Activated CD8-positive, alpha-beta memory T cell treated with anti-CD3 and anti-CD28 coated beads, Interleukin-2, amount 50 U/mL, for 48 hours (primary cell): ENCODE results near the gene SMARCA2.

Experiments used
- DNase-seq: peaks from one replicate; pipeline ENCODE4 v3.0.0-alpha.2; 2020

SMARCA2 gene

DNA sequence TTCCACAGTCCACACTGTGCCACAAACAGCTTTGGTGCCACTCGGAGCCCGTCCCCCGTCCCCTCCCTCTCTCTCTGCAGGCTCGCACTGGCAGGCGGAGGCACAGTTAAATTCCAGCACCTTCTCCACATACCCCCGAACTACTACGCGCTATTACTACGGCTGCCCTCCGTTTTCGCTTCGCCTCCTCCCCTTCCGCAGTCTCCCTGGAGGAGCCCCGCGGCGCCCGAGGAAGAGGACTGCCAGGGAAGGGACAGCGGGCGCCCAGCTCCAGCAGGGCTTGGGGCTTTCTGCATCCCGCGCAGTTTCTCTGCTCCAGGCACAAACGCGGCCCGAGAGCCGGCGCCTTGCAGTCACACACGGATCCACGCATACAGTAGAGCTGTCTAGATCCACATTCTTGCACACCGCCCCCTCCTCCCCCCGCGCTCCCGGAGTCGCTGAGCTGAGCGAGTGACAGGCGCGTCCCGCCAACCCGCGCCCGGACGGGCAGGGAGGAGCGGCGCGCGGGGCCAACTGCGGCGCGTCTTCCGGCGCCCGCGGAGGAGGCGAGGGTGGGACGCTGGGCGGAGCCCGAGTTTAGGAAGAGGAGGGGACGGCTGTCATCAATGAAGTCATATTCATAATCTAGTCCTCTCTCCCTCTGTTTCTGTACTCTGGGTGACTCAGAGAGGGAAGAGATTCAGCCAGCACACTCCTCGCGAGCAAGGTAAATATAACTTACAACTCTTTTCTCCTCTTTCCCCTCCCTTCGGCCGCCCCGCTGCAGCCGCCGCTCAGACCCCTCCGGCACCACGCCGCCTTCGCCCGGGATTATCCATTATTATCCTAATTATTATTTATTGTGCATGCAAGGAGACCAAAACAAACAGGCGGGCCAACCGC, at the start of gene SMARCA2:
Gene SMARCA2 (plus strand): TSS at position 652 of the 885 bp plus-strand sequence. CDS start 13,676 bp downstream, outside the sequence.
- DNase-seq: peak; percentile 94

DNA sequence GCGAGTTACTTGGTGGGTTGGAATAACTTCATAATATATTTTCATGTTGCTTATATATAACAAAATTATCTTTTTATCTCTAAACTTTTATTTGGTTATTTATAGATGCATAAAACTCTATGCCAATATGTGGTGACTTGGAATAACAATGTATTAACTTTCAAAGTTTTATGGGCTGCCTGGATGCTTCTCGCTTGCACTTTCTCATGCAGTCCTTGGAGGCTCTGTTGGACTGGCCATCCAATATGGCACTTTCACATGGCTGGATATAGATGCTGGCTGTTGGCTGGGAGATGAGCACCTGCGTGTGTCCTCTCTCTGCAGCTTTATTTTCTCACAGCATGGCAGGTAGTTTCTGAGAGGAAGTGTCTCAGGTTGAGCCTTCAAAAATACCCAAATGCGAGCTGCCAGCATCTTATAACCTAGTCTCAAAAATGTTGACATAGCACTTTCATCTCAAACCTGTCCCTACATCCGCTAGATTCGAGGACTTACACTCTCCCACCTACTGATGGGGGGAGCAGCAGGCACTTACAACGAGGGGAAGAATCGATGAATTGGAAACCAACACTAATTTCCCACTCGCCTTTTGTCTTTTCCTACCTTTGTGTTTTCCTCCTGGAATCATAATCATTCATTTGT, 48.3 kb upstream of the SMARCA2 start:
- DNase-seq: no peak

DNA sequence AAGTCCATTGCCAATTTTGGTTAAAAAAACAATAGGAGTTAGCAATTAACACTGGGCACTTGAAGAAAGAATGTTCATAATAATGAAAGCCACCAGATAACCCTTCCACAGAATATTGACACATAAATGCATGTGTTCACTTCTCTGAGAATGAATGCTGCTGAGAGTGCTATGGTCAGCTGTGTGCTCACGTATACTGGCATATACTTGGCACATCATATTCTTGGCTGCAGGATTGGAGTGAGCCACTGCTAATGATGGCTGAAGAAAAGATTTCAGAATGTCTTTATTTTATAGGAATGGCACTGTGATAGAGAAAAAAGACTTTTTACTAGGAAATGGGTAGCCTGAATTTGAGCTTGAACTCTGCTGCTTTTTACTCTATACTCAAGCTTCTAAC, 46.0 kb upstream of the SMARCA2 start:
- no peak for DNase-seq

DNA sequence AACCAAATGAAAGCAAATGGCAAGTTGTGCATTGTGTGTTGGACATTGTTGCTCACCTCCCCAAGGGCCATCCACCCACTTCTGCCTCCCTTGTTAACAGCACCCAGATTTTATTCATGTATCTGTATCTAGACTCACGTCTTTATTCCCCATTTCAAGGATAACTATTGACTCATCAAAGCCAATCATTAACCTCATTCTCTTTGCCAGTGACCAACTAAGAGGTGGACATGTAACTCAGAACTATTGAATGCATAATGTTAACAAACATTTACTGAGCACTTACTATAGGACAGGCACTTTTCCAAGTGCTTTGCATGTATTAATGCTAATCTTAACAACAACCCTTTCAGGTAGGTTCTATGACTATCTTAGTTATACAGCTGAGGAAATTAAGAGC, 45.2 kb upstream of the SMARCA2 start:
- DNase-seq: no peak

DNA sequence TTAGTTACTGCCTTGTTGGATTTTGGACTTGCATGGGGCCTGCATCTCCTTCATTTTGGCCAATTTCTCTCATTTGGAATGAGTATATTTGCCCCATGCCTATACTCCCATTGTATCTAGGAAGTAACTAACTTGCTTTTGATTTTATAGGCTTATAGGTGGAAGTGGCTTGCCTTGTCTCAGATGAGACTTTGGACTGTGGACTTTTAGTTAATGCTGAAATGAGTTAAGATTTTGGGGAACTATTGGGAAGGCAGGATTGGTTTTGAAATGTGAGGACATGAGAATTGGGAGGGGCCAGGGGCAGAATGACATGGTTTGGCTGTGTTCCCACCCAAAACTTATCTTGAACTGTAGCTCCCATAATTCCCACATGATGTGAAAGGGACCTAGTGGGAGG, 42.5 kb upstream of the SMARCA2 start:
- no peak for DNase-seq

DNA sequence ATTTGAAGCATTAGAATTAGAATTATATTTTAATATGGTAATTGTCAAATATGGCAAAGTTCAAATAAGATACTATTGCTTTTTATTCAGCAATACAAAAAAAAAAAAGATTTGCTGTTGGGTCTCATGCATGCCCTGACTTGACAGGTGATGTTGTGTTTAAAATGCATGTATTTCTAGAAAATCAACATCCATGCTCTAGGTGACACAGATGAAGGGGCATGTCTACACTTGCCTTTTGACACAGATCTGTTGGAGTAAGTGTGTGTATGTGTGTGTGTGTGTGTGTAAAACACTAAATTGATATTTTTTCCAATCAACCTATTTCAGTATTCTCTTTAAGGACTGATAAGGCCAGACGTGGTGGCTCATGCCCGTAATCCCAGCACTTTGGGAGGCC, 38.1 kb upstream of the SMARCA2 start:
- DNase-seq: no peak

DNA sequence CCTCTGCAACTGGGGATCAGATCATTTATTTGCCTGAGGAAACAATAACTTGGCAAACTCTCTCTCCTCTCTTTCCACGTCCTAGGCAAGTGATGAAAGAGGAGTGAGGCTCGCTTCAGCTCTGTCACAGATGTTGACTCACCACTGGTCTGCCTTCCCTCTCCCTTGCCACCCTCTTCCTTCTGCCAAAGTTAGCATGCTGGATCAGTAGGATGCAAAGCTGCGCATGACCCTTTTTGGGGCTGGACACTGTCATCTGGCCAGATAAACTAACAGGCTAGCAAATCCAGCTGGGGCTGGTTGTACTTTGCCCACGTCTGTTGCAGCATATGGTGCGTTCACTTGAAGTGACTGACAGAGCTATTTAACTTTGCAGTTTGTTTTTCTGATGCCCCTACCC, 36.2 kb upstream of the SMARCA2 start:
- no peak for DNase-seq

DNA sequence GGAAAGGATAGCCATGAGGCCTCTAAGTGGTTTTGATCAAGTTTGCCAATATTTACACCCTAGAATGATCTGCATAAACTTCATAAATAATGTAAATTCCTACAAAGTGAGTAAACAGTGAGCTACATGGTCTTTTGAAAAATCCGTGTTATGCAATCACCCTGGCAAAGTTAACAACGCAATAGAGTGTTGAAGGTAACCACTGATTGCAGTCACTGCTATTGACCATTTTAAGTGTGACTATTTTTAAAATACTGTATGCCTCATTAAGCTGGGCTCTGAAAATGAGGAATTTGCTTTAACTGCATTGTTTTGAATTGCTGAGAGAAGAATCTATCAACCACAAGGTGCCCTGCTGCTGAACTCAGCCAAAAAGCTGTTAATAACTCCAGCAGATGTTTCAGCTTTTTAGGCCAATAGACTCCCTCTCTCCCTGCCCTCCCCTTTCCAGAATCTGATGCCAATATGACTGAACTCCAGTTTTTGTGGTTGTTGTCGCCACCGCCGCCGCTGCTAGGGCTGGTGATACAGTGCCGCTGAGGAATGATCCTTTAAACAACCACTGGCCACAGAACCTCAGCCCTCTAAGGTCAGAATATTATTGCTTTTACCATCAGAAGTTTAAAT, 35.3 kb upstream of the SMARCA2 start:
- no peak for DNase-seq

DNA sequence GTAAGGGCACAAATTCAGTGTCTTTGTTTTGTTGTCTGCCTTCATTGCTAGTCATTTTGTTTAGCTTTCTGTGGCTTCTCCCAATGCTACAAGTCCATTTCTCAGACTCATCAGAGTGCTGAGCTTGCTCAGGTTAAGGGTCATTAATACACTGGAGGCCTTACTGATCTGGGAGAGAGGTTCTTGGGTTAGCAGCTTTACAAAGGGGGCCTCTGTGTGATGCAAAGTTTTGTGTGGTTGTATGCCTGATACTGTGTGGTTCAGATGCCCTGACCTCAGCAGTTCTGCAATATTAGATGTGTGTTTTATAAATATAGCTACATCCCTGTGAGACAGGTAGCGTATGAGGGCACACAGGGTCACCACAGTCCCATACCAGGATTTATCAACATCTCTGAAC, 34.8 kb upstream of the SMARCA2 start:
- no peak for DNase-seq

DNA sequence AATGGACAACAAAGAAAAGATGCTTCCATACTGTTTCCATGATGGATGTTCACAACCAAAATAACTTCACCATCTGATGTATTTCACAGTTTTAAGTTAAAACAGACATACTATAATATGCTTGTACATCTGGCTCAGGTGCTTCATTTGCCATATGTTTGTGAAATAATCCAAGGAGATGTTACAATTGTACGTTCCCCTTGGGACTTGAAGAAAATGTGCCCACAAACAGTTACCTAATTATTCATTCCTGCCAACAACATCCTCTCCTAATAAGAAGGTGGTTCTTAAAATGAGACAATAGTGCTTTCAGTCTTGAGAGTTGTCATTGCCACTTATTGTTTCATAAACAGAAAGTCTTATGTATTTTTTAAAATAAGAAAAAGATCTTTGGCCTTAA, 33.1 kb upstream of the SMARCA2 start:
- DNase-seq: no peak

DNA sequence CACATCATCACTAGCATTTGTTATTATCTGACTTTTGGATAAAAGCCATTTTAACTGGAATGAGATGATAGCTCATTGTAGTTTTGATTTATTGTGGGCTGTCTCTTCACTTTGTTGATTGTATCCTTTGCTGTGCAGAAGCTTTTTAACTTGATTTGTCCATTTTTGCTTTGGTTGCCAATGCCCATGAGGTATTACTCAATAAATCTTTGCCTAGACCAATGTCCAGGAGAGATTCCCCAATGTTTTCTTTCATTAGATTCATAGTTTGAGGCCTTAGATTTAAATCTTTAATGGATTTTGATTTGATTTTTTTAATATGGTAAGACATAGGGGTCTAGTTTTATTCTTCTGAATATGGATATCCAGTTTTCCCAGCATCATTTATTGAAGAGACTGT, 28.8 kb upstream of the SMARCA2 start:
- no peak for DNase-seq

DNA sequence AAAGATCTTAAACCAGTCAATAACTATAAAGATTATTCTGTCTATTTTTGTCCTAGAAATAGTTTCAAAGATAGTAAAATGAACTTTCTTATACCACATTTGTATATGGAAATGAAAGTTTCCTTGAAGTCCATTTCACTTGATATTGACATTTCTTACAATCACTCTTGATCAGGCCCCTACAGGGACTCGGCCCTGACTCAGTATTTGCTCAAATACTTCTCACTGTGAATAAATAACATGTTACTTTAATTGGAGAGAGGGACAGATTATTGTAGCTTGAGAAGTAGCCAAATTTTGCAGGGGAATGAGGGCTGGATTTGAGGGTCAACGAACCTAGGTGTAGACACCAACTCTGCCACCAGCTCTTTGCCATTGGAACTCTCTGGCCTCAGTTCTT, 25.6 kb upstream of the SMARCA2 start:
- DNase-seq: no peak

DNA sequence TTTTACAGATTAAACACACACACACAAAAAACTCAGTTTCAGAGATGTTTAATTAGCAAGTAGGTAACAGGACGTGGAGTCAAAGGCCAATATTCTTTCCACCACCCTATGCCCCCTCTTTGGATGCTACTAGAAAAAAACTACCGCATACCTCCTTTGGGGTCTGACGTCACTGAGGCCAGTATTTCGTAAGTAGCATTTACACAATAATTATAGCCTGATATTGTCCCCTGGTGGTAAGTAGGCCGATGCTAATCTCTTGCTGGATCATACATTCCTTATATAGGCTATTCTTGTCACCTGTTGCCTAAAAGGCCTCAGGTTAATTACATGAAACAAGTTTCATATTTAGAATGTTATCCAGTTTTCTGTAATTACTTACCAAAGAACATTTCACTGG, 21.0 kb upstream of the SMARCA2 start:
- no peak for DNase-seq

DNA sequence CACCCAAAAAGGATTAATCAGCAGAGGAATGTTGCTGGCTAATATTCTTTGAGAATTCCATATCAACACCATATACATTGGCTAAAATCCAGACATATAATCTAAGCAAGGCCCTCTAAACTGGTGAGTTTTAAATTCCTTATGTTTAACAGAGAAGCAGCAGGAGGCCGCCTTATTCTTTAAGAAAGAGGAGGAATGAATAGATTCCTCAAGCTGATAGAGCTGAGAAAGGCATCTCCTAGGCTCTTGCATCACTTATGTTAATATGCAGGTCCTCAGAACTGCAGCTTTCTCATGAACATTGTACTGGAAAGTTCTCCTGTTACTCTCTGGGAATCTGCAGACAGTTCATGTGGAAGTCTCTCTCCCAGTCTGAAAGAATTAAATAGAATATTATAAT, 20.1 kb upstream of the SMARCA2 start:
- DNase-seq: no peak

DNA sequence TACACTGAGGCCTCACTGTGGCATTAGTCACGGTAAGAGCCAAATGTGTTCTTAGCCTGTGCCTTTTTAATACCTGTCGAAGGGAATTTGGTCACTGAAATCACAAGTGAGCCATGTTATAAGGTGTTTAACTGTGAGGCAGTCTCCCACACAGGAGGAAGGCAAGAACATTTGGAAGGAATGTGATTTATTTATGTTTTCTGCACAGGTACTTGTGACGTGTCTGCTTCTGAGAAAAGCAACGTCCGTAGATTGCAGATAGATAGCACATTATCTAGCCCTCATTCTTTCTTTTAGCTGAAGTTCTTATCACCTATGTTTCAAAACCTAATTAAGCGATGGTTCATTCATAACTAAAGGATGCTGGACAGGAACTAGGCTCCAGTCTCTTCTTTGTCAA, 19.0 kb upstream of the SMARCA2 start:
- no peak for DNase-seq

DNA sequence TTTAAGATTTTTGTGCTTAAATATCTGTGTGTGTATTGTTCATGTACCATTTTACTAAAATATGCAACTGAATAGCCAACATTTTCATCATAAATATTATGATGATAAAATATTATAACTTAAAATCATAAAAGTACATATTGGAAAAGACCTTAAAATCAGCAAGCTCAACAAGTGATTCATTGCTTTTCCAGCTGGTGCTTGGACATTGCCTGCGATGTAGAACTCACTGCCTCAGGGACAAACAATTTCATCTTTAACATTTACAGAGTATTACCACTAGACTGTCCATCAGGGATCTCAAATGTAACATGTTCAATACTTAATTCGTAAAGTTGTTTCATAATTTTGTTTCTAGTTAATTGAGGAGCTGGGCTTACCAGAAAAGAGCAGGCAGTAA, 17.5 kb upstream of the SMARCA2 start:
- no peak for DNase-seq

DNA sequence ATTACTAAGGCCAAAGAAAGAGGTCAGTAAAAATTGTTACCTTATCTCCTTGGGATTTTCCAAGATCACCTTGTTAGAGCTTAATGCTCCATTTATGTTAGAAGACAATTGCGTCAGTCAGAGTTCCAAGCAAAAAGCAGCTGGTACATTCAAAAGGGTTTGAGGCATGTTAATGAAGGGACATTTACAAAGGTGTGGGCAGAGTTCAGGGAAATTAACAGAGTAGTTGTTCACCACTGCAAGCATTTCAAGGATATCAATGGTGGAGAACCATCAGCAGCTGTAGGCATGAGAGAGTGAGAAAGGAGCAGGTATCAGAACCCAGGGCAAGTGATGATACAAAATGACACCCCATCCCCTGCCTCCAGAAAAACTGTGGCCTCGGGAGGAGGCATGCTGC, 17.0 kb upstream of the SMARCA2 start:
- DNase-seq: no peak

DNA sequence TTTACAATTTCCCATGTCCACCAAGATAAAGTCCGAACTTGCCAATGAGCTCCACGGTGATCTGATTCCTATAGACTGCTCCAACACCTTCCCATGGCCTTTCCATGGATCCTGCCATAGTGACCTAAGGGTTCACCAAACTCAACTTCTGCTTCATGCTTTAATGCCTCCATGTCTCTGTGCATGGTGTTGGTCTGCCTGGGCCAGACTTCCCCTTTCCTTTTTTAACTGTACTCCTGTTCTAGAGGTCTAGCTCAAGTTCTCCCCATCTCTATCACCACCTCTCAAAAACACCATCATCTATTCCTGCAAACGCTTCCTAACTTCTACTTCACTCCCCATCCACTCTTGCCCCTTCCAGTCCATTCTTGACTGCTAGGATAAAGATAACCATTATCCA, 14.8 kb upstream of the SMARCA2 start:
- DNase-seq: no peak

DNA sequence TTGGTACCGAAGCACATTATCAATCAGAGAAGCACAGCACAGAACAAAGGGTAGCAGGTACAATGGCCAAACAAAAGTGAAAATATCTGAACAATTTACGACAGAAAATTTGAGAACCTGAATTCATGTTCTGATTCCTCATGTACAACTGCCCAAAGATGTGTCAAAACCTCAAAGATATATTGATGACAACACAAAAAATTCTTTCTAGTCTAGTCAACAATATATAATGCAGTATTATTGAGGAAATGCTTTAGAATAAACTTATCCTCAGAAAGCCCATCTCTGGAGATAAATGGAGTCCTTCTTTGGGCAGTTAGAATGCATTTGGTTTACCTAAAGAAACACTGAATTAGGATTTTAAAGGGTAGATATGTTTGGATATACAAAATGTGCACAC, 6.8 kb upstream of the SMARCA2 start:
- DNase-seq: no peak

DNA sequence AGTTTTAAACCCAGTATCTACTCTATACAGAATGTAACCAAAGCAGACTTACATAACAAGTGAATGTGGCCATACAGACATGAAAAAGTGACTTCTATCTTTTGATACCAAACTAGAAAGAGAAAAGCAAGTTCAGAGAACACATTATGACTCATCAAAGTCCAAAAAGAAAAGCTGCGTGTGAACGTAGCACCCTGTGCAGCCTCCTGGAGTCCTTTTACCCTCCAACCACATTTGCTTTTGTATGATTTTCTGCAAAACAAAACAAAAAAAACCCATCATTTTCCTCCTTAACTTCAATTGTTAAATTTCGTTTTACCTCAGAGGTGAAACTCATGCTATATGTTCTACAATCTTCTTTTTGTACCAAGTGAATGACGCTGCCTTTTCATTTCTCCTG, 2.8 kb upstream of the SMARCA2 start:
- DNase-seq: no peak

DNA sequence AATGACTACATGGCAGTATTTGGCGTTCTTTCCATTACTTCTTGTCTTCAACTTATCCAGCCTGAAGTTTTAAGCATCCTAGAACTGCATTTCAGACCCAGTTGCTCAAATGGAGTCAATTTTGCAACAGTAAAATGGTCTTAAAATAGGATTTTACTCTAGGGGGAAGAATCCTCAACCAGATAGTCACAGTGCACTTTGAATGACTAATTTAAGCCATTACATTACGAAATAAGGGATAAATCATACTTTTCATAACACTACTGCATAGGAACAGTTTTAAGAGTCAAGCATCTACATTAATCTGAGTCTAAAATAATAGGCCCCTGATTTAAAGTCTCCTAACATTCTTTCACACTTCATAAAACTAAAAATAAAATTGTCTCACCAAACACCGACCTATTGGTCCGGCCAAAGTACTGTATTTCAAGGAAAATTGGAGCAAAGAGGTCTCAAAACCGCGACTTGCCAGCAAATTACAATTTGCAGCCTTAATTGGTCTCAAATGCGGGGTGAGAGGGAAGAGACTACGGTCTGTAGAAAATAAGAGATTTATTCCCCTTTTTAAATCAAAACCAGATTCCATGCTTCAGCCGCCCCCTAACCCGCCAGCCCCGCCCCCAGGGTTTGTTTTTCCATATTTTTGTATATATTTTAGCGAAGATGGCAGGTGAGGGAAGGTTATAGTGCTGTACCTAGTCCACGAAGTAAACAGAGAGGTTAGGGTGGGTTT, 1.2 kb upstream of the SMARCA2 start:
- DNase-seq: no peak

DNA sequence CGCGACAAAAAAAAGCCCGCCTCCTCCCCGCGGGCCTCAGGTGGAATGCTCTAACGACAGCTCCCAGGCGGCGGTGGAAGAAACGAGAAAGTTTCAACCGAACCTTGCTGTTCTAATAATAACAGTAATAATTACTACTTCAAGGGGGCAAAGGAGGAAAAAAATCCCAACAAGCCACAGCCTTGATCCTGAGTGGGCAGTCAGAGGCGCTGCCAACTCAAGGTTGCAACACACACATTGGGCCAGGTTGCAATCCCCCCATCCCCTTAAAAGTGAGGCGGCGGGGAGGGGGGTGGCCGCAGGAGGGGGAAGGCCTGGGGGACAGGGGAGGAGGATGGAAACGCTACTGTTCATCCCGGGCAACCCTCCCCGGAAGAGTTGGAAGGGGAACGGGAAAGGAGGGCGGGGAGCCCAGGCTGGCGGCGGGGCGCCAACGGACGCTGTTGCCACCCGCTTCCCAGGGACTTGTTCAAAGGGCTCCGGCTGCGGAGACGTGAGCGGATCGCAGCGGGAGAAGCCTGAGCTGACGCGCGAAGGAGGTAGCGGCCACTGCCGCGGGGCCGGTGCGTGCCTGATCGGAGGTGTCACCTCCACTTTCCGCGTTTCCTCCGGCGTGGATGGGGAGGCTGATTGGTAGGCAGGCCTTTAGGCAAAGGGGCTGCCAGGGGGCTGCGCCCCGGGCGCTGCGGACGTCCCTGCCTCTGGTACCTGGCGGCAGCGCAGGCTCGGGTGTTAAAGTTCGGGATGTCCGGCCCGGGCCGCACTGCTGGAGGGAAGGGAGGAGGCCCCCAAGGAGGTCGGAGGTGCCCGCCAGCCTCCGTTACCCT, 647 bp downstream of the SMARCA2 start:
- DNase-seq: peak; percentile 81
